CD14-positive monocyte (primary cell): ENCODE results near the gene PSORS1C1. TPM values are rescaled to one million over a fixed set of nuclear protein-coding genes. Genes with fewer than 3 reads are reported as not detected.

Source experiments
- DNase-seq, 3 donors: peaks; one replicate each; pipeline ENCODE4 v3.0.0-alpha.2; 2011 to 2022
- H2AFZ ChIP-seq: 2 replicates; pipeline ENCODE4 v1.6.0; 2012; ENCODE audit warnings: mild to moderate bottlenecking, low read depth, low read length, inconsistent platforms; ENCODE audit not compliant: insufficient read depth, poor library complexity, severe bottlenecking
- H3K27ac ChIP-seq, 2 donors: 1 replicate in 1 of 2; 2 replicates in 1 of 2; pipeline ENCODE4 v1.5.1; 2012 to 2013; ENCODE audit warnings: low read length in 2 of 2, control low read depth in 1 of 2, inconsistent platforms in 1 of 2, low read depth in 1 of 2, mild to moderate bottlenecking in 1 of 2
- H3K27me3 ChIP-seq, 2 donors: one replicate each; pipeline versions ENCODE4 v1.6.0 to v1.6.1; 2011 to 2013; ENCODE audit warnings: low read length in 2 of 2; ENCODE audit not compliant: control insufficient read depth in 2 of 2, insufficient read depth in 2 of 2
- H3K36me3 ChIP-seq, 2 donors: replicated peaks in 1 of 2; 1 replicate in 1 of 2; 2 replicates in 1 of 2; pipeline versions ENCODE4 v1.5.1 to v1.6.1; 2012 to 2013; ENCODE audit warnings: low read length in 2 of 2, control low read depth in 1 of 2, inconsistent platforms in 1 of 2, mild to moderate bottlenecking in 1 of 2; ENCODE audit not compliant: insufficient read depth in 2 of 2, control insufficient read depth in 1 of 2
- H3K4me1 ChIP-seq, 2 donors: 1 replicate in 1 of 2; 2 replicates in 1 of 2; pipeline versions ENCODE4 v1.5.1 to v1.6.1; 2012 to 2013; ENCODE audit warnings: low read length in 2 of 2, control low read depth in 1 of 2, inconsistent platforms in 1 of 2, mild to moderate bottlenecking in 1 of 2, moderate library complexity in 1 of 2; ENCODE audit not compliant: insufficient read depth in 2 of 2, control insufficient read depth in 1 of 2
- H3K4me2 ChIP-seq: replicated peaks from 2 replicates; pipeline ENCODE3; 2012; ENCODE audit warnings: low read length, moderate library complexity, mild to moderate bottlenecking; ENCODE audit not compliant: poor library complexity, severe bottlenecking; ENCODE audit errors: extremely low read depth
- H3K4me3 ChIP-seq, 3 experiments: fragments of 200-600 bp in 1 of 3; sonication (generic) in 1 of 3; replicated peaks in 1 of 3; 1 replicate in 2 of 3; 2 replicates in 1 of 3; pipeline ENCODE4 v1.5.1; 2011 to 2013; ENCODE audit warnings: low read length in 3 of 3, mild to moderate bottlenecking in 3 of 3, control low read depth in 2 of 3, low read depth in 2 of 3, inconsistent platforms in 1 of 3, moderate library complexity in 1 of 3
- H3K79me2 ChIP-seq: 2 replicates; pipeline ENCODE4 v1.6.0; 2012; ENCODE audit warnings: mild to moderate bottlenecking, control low read depth, inconsistent platforms, low read length, moderate library complexity; ENCODE audit not compliant: insufficient read depth
- H3K9ac ChIP-seq: 2 replicates; pipeline ENCODE4 v1.6.0; 2017; ENCODE audit warnings: low read length, mild to moderate bottlenecking; ENCODE audit not compliant: insufficient read depth, poor library complexity, severe bottlenecking
- H3K9me3 ChIP-seq, 2 donors: replicated peaks in 1 of 2; 1 replicate in 1 of 2; 2 replicates in 1 of 2; pipeline versions ENCODE4 v1.5.1 to v1.6.1; 2012 to 2013; ENCODE audit warnings: low read length in 2 of 2, control low read depth in 1 of 2; ENCODE audit not compliant: control insufficient read depth in 1 of 2, insufficient read depth in 1 of 2
- H4K20me1 ChIP-seq: 2 replicates; pipeline ENCODE4 v1.6.0; 2012; ENCODE audit warnings: mild to moderate bottlenecking, low read length, control low read depth, moderate library complexity; ENCODE audit not compliant: insufficient read depth
- H3K27ac Mint-ChIP-seq, 7 donors: one replicate each; pipeline ENCODE4 v1.8.0; 2020; ENCODE audit warnings: mild to moderate bottlenecking in 7 of 7, mixed read lengths in 7 of 7, moderate library complexity in 6 of 7, inconsistent platforms in 2 of 7
- H3K27me3 Mint-ChIP-seq, 3 donors: one replicate each; pipeline ENCODE4 v1.8.0; 2021 to 2022; ENCODE audit warnings: low read depth in 3 of 3, mild to moderate bottlenecking in 3 of 3, mixed read lengths in 3 of 3, moderate library complexity in 3 of 3, inconsistent platforms in 1 of 3
- H3K36me3 Mint-ChIP-seq, 2 donors: one replicate each; pipeline ENCODE4 v1.8.0; 2020; ENCODE audit warnings: mixed read lengths in 2 of 2, inconsistent platforms in 1 of 2, mild to moderate bottlenecking in 1 of 2
- H3K4me1 Mint-ChIP-seq: one replicate; pipeline ENCODE4 v1.8.0; 2020; ENCODE audit warnings: mild to moderate bottlenecking, mixed read lengths
- H3K4me3 Mint-ChIP-seq, 2 donors: one replicate each; pipeline ENCODE4 v1.8.0; 2020; ENCODE audit warnings: mild to moderate bottlenecking in 2 of 2, mixed read lengths in 2 of 2, moderate library complexity in 1 of 2
- H3K9me3 Mint-ChIP-seq, 7 donors: one replicate each; pipeline ENCODE4 v1.8.0; 2020 to 2022; ENCODE audit warnings: mixed read lengths in 7 of 7, mild to moderate bottlenecking in 6 of 7, moderate library complexity in 6 of 7, inconsistent platforms in 2 of 7
- CTCF ChIP-seq: fragments of 200-600 bp; IDR thresholded peaks from one replicate; pipeline ENCODE4 v1.8.0; 2022; ENCODE audit warnings: antibody characterized with exemption, mild to moderate bottlenecking
- WGBS: methylation state at CpG from one replicate; pipeline ENCODE4 v1.1.5; 2013; ENCODE audit warnings: missing lambda C conversion rate; ENCODE audit not compliant: insufficient coverage; 5-methylcytosine and 5-hydroxymethylcytosine counted together
- intact Hi-C, 2 donors: fragments of 100-400 bp; cut with micrococcal nuclease; formaldehyde crosslinking; loops; one replicate each; pipeline versions ENCODE4 v1.15.0 to v1.15.1; 2023
- polyA plus RNA-seq, 3 donors: library from polyadenylated mRNA; depleted of rRNA in 1 of 3; unstranded in 2 of 3; stranded (reverse) in 1 of 3; fragments of 300-500 nt in 2 of 3; fragments of >200 nt in 1 of 3; fragmentation: Illumina TruSeq in 2 of 3; gene quantifications; 1 replicate in 2 of 3; 2 replicates in 1 of 3; pipeline ENCODE4 v1.2.3, GENCODE V29; 2012 to 2021

The PSORS1C1 gene
- polyA plus RNA-seq, 3 donors: not detected

- intact Hi-C loops: no loop called here
- H3K9me3 ChIP-seq: no peaks in the 10 kb centered on the region
- H3K36me3 Mint-ChIP-seq: no peaks in the 10 kb centered on the region
- no peak overlapping the region for H3K4me3 Mint-ChIP-seq
- H3K27ac ChIP-seq: no peak overlapping the region
- no peak overlapping the region for H2AFZ ChIP-seq
- DNase-seq: no peak
- H3K27me3 ChIP-seq: peaks cover 0 to 1% of the 10 kb centered on the region in 2 donors
- TF ChIP-seq CTCF: no peak
- peaks cover 4% of the 10 kb centered on the region for H3K4me1 Mint-ChIP-seq
- no peaks in the 10 kb centered on the region for H3K36me3 ChIP-seq
- no peak overlapping the region for H3K9ac ChIP-seq
- no peaks in the 10 kb centered on the region for H4K20me1 ChIP-seq
- peaks cover 0 to 4% of the 10 kb centered on the region in 2 donors for H3K4me1 ChIP-seq
- H3K4me2 ChIP-seq: no peak overlapping the region
- peaks cover 0 to 3% (median 0%) of the 10 kb centered on the region in 7 donors for H3K9me3 Mint-ChIP-seq
- H3K4me3 ChIP-seq: no peak overlapping the region
- 99% methylated on average over 6 of the region's 6 CpGs for WGBS
- H3K27me3 Mint-ChIP-seq: peaks cover 1 to 6% (median 4%) of the 10 kb centered on the region in 3 donors
- H3K27ac Mint-ChIP-seq: no peak overlapping the region
- no peaks in the 10 kb centered on the region for H3K79me2 ChIP-seq
Observed at GRCh38 chr6:31132806-31133205, 18.2 kb downstream of the PSORS1C1 start.

GRCh38 chr6:31135710-31136109, 21.1 kb downstream of the PSORS1C1 start:
- Mint-ChIP-seq H3K27ac (no peak overlapping the region), H3K4me3 (no peak overlapping the region), H3K36me3 (no peaks in the 10 kb centered on the region), H3K4me1 (peaks cover 6% of the 10 kb centered on the region), H3K27me3 (peaks cover 0 to 15% (median 2%) of the 10 kb centered on the region in 3 donors), H3K9me3 (peaks cover 0 to 3% (median 0%) of the 10 kb centered on the region in 7 donors)
- Histone ChIP-seq H3K9me3 (no peaks in the 10 kb centered on the region), H2AFZ (no peak overlapping the region), H3K4me3 (no peak overlapping the region), H3K4me2 (no peak overlapping the region), H3K36me3 (no peaks in the 10 kb centered on the region), H3K27ac (no peak overlapping the region), H3K27me3 (peaks cover 0 to 3% of the 10 kb centered on the region in 2 donors), H4K20me1 (no peaks in the 10 kb centered on the region), H3K9ac (no peak overlapping the region), H3K4me1 (peaks cover 0 to 6% of the 10 kb centered on the region in 2 donors), H3K79me2 (no peaks in the 10 kb centered on the region)
- intact Hi-C loops: loop anchor here (2.0 kb wide), 2 partner anchors 57 to 231 kb away; no protein-coding TSS in a partner anchor
- no CpG with 5 or more reads among the region's 10 CpGs for WGBS
- no peak for DNase-seq
- no peak for TF ChIP-seq CTCF
